ENCODE results near the gene ABI3BP.

GRCh38 chr3:100720426-100720825 is 272.8 kb downstream of the ABI3BP start:
- TF ChIP-seq CTCF (IDR thresholded peaks at IDR 0.05; ENCODE audit: low read length) = no peak
- no peak for TF ChIP-seq EZH2 (IDR thresholded peaks at IDR 0.05; ENCODE audit: borderline replicate concordance, low read length)

All from OCI-LY1 (cell line).